ENCODE data around the gene UBE2E2.

DNA sequence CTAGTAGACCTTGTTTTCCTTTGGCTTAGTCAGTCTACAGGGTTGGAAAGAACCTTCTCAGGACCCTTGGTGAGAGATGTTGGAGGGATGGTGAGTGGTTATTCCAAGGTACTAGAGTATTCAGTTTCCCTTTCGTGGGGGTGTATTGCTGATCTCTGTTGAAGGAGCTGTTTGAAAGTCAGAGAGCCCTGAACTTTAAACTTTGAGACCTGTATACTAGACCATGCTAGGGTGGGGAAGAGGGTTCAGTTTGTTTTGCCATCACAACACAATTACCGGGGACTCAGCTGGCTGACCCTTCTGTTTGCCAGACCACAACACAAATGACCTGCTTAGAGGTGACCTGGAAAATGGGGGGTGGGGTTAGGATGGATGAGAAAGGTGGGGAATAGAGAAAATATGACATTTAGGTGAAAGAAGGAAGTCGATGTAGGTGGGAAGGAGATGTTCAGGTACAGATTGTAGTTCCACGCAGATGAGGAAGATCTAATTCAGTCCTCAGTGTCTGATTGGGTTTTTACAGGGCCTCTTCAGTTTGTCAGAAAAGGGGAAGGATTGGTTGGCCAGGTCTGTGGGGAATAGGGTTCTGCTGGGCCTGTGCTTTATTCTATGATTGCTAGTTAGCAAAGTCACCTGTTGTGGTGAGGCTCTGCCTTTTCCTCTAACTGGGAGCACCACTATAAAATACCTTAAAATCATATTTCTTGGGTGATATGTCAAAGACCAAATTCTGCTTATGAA, 6.8 kb downstream of the UBE2E2 start:
- TF ChIP-seq, protein P1, sequence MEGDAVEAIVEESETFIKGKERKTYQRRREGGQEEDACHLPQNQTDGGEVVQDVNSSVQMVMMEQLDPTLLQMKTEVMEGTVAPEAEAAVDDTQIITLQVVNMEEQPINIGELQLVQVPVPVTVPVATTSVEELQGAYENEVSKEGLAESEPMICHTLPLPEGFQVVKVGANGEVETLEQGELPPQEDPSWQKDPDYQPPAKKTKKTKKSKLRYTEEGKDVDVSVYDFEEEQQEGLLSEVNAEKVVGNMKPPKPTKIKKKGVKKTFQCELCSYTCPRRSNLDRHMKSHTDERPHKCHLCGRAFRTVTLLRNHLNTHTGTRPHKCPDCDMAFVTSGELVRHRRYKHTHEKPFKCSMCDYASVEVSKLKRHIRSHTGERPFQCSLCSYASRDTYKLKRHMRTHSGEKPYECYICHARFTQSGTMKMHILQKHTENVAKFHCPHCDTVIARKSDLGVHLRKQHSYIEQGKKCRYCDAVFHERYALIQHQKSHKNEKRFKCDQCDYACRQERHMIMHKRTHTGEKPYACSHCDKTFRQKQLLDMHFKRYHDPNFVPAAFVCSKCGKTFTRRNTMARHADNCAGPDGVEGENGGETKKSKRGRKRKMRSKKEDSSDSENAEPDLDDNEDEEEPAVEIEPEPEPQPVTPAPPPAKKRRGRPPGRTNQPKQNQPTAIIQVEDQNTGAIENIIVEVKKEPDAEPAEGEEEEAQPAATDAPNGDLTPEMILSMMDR (IDR thresholded peaks at IDR 0.05) = no peak
- no peak for TF ChIP-seq EZH2 (IDR thresholded peaks at IDR 0.05)
